GM10248 (cell line): ENCODE measurements around the gene MRPL14.

Source experiments
- CTCF ChIA-PET: fragments of 300-600 bp; sonication (Branson Sonifier 250); formaldehyde crosslinking; extraction: SDS; loops from one replicate; lab custom pipeline; 2021; ENCODE audit warnings: antibody characterized with exemption; lab: Yijun Ruan, JAX
- POLR2A ChIA-PET: fragments of 350-650 bp; sonication (Branson Sonifier 250); formaldehyde crosslinking; extraction: SDS; loops from one replicate; lab custom pipeline; 2020; ENCODE audit warnings: antibody characterized with exemption; lab: Yijun Ruan, JAX
- DNase-seq: peaks from one replicate; pipeline ENCODE4 v3.0.0; 2012; ENCODE audit errors: extremely low spot score
- TF ChIP-seq, protein P1 (sequence below): IDR thresholded peaks from 2 replicates; pipeline ENCODE4 v1.5.1; 2012; ENCODE audit warnings: mild to moderate bottlenecking, low read depth; ENCODE audit errors: extremely low read depth, missing control alignments, control extremely low read depth

Gene MRPL14

GRCh38 chr6:44086931-44087574, 40.2 kb downstream of the MRPL14 start:
- ChIA-PET CTCF (interaction anchor here (0.9 to 11.7 kb wide), 6 partner anchors 10 to 479 kb away, joined by 4 to 95 read pairs (median 7); partner anchors contain the start of gene VEGFA), POLR2A (no interaction called here)
- no peak for DNase-seq
- TF ChIP-seq, protein P1, sequence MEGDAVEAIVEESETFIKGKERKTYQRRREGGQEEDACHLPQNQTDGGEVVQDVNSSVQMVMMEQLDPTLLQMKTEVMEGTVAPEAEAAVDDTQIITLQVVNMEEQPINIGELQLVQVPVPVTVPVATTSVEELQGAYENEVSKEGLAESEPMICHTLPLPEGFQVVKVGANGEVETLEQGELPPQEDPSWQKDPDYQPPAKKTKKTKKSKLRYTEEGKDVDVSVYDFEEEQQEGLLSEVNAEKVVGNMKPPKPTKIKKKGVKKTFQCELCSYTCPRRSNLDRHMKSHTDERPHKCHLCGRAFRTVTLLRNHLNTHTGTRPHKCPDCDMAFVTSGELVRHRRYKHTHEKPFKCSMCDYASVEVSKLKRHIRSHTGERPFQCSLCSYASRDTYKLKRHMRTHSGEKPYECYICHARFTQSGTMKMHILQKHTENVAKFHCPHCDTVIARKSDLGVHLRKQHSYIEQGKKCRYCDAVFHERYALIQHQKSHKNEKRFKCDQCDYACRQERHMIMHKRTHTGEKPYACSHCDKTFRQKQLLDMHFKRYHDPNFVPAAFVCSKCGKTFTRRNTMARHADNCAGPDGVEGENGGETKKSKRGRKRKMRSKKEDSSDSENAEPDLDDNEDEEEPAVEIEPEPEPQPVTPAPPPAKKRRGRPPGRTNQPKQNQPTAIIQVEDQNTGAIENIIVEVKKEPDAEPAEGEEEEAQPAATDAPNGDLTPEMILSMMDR: no peak

DNA sequence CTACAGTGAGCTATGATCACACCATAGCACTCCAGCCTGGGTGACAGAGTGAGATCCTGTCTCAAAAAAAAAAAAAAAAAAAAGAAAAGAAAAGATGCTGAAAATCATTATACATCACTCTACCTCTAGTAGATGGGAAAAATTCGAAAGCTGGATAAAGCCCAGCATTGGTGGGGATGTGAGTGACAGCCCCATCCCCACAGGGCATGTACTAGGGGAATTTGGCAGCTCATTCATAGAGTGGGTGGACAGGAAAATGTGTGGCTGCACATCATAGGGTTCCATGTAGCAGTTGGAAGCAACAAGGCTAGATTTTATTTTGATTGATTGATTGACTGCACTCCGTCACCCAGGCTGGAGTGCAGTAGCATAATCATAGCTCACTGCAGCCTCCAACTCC, 42.0 kb downstream of the MRPL14 start:
- DNase-seq: no peak
- ChIA-PET POLR2A (interaction anchor here (0.7 kb wide), 1 partner anchor 326 kb away, joined by 3 read pairs; no protein-coding TSS in a partner anchor), CTCF (interaction anchor here (0.7 to 11.7 kb wide), 7 partner anchors 11 to 420 kb away, joined by 3 to 95 read pairs (median 5); partner anchors contain the start of gene VEGFA)
- TF ChIP-seq, protein P1: no peak

GRCh38 chr6:44084231-44085014, 42.8 kb downstream of the MRPL14 start:
- TF ChIP-seq, protein P1: no peak
- POLR2A ChIA-PET: interaction anchor here (0.7 kb wide), 1 partner anchor 325 kb away, joined by 3 read pairs; no protein-coding TSS in a partner anchor
- DNase-seq: no peak
- CTCF ChIA-PET: interaction anchor here (1.0 to 11.7 kb wide), 7 partner anchors 10 to 417 kb away, joined by 3 to 95 read pairs (median 5); partner anchors contain the start of gene VEGFA

GRCh38 chr6:44082872-44083321, 44.4 kb downstream of the MRPL14 start:
- POLR2A ChIA-PET: interaction anchor here (0.6 kb wide), 1 partner anchor 913 kb away, joined by 3 read pairs; no protein-coding TSS in a partner anchor
- CTCF ChIA-PET: interaction anchor here (0.6 to 11.7 kb wide), 5 partner anchors 9 to 314 kb away, joined by 3 to 95 read pairs (median 3); no protein-coding TSS in a partner anchor
- DNase-seq: no peak
- TF ChIP-seq, protein P1: no peak

DNA sequence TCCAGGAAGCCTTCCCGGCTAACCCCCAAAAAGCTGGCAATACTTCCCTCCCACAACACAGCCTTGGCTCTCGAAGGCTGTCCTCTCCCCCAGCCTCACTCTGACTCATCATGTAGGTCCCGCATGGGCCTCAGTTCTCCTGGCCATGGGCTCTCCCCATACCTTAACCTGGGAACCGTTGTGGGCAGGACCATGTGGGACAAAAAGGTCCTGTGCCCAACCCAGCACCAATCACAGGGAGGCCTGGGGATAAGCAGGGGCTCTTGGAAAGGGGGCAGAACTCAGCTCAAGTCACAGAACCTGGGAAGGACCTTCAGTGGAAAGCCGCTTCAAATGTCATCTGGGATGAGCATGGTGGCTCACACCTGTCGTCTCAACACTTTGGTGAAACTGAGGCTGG, 45.5 kb downstream of the MRPL14 start:
- ChIA-PET CTCF (interaction anchor here (1.2 to 11.7 kb wide), 4 partner anchors 16 to 313 kb away, joined by 3 to 174 read pairs (median 49); partner anchors contain the start of gene VEGFA), POLR2A (no interaction called here)
- TF ChIP-seq, protein P1: no peak
- no peak for DNase-seq
